Right lobe of liver (tissue), 6 donors: ENCODE measurements around the gene DIP2C. TPM values are rescaled to one million over a fixed set of nuclear protein-coding genes. Genes with fewer than 3 reads are reported as not detected.
"Not testable (repeated sequence)": the region's sequence is repeated elsewhere in the genome, so short reads cannot be mapped to it uniquely, and the experiment has no call there.

Experiments used
- ATAC-seq, 4 donors: fragments of 200-7000 bp; cut with Tn5 transposase; one replicate each; pipeline ENCODE4 v1.9.1; 2020; ENCODE audit warnings: mild to moderate bottlenecking in 4 of 4, moderate library complexity in 4 of 4
- DNase-seq, 3 donors: peaks; one replicate each; pipeline ENCODE4 v3.0.0-alpha.2; 2020
- H3K27ac ChIP-seq, 3 donors: fragments of 200-600 bp; one replicate each; pipeline ENCODE4 v1.8.0; 2022
- H3K27me3 ChIP-seq, 2 donors: fragments of 200-600 bp; one replicate each; pipeline ENCODE4 v1.8.0; 2022
- H3K36me3 ChIP-seq, 4 donors: fragments of 200-600 bp; sonication (generic) in 1 of 4; one replicate each; pipeline versions ENCODE4 v1.5.1 to v1.8.0; 2017 to 2022; ENCODE audit warnings: control low read depth in 1 of 4
- H3K4me1 ChIP-seq, 4 donors: fragments of 200-600 bp; sonication (generic) in 1 of 4; one replicate each; pipeline versions ENCODE4 v1.5.1 to v1.8.0; 2017 to 2022; ENCODE audit warnings: control low read depth in 1 of 4
- H3K4me3 ChIP-seq, 3 donors: fragments of 200-600 bp; one replicate each; pipeline ENCODE4 v1.8.0; 2022
- H3K9me3 ChIP-seq, 4 donors: fragments of 200-600 bp; sonication (generic) in 1 of 4; one replicate each; pipeline versions ENCODE4 v1.5.1 to v1.8.0; 2017 to 2022; ENCODE audit warnings: control low read depth in 1 of 4
- POLR2A ChIP-seq: fragments of 450-650 bp; IDR thresholded peaks from one replicate; pipeline ENCODE4 v1.6.1; 2017; ENCODE audit warnings: antibody characterized with exemption, mild to moderate bottlenecking
- WGBS: methylation state at CpG from one replicate; pipeline ENCODE4 v1.1.6; 2018; ENCODE audit warnings: low coverage, low lambda C conversion rate; ENCODE audit not compliant: insufficient coverage; ENCODE audit errors: missing lambda C conversion rate; 5-methylcytosine and 5-hydroxymethylcytosine counted together
- intact Hi-C, 2 donors: fragments of 100-400 bp; cut with DNase I; formaldehyde crosslinking; loops; one replicate each; pipeline versions ENCODE4 v1.11.2 to v1.14.1; 2022
- total RNA-seq, 6 experiments: library from RNA; depleted of rRNA in 2 of 6; stranded (reverse); fragments of >200 nt in 2 of 6; fragmentation: NEBNext Ultra II Directional in 3 of 6; extraction: Animal tissue kit (Norgen Biotek cat#: 25700) in 3 of 6; gene quantifications; one replicate each; pipeline versions ENCODE4 v1.1.0 to v1.2.4, GENCODE V29; 2016 to 2023
- TF ChIP-seq, protein P1 (sequence below), 4 donors: fragments of 200-600 bp in 3 of 4; fragments of 450-650 bp in 1 of 4; IDR thresholded peaks; one replicate each; pipeline versions ENCODE4 v1.5.1 to v1.8.0; 2016 to 2022; ENCODE audit warnings: antibody characterized with exemption in 4 of 4, mild to moderate bottlenecking in 2 of 4
- donor health status: DM: no; HTN: yes; CAD: no.
- donor health status: DM: no; HTN: no; CAD: no.
- donor health status: DM: no; HTN: no; CAD: no.
- donor health status: DM: no; HTN: yes; CAD: no.
- donor health status: DM: no; HTN: yes; CAD: no.

The DIP2C gene
- total RNA-seq, 6 experiments from 2014 or later, result 8.0 to 13.5 (median 11.7) TPM

DNA sequence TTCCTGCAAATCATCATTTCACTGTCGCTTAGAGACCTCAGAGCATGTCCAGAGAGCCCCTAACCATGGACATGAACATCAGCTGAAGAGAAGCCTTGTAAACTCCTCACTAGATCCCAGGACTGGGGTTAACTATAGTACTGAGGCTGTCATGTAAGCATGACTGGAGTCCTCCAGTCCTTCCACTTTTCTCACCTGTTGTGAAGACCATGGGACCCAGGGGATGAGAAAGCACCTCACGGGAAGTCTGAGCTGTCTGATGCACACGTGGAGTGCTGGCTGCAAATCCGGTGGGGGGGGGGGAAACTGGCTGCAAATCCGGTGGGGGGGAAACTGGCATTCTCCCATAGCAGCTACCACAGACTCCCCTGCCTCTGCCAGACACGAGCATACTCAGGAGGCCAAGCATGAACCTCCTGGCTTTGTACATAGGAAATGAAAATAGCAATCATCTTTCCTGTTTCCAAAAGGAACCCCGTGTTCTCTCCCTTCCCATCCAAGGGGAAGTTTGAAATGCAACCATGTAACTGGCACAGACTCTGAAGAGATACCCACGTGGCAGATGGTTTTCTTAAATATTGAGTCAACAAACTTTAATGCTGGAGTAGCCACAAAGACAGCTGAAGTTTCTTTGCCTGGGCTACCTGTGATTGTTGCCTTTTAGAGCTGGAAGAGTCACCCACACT lies 292.8 kb downstream of the DIP2C start:
- ATAC-seq (peak; percentile 16 to 56 (median 30)), DNase-seq (no peak)
- Histone ChIP-seq H3K27me3 (no peaks in the 10 kb centered on the region), H3K4me3 (no peak overlapping the region), H3K4me1 (no peaks in the 10 kb centered on the region), H3K9me3 (no peaks in the 10 kb centered on the region), H3K27ac (no peak overlapping the region), H3K36me3 (no peaks in the 10 kb centered on the region)
- WGBS, result 74% methylated on average over 3 of the region's 8 CpGs
- no peak for TF ChIP-seq POLR2A
- TF ChIP-seq, protein P1, sequence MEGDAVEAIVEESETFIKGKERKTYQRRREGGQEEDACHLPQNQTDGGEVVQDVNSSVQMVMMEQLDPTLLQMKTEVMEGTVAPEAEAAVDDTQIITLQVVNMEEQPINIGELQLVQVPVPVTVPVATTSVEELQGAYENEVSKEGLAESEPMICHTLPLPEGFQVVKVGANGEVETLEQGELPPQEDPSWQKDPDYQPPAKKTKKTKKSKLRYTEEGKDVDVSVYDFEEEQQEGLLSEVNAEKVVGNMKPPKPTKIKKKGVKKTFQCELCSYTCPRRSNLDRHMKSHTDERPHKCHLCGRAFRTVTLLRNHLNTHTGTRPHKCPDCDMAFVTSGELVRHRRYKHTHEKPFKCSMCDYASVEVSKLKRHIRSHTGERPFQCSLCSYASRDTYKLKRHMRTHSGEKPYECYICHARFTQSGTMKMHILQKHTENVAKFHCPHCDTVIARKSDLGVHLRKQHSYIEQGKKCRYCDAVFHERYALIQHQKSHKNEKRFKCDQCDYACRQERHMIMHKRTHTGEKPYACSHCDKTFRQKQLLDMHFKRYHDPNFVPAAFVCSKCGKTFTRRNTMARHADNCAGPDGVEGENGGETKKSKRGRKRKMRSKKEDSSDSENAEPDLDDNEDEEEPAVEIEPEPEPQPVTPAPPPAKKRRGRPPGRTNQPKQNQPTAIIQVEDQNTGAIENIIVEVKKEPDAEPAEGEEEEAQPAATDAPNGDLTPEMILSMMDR (IDR thresholded peaks at IDR 0.05), result no peak
- intact Hi-C loops, result no loop called here

- WGBS, result 78% methylated on average over 5 of the region's 5 CpGs
- intact Hi-C loops, result no loop called here
Observed at GRCh38 chr10:396107-396506, 293.4 kb downstream of the DIP2C start.

DNA sequence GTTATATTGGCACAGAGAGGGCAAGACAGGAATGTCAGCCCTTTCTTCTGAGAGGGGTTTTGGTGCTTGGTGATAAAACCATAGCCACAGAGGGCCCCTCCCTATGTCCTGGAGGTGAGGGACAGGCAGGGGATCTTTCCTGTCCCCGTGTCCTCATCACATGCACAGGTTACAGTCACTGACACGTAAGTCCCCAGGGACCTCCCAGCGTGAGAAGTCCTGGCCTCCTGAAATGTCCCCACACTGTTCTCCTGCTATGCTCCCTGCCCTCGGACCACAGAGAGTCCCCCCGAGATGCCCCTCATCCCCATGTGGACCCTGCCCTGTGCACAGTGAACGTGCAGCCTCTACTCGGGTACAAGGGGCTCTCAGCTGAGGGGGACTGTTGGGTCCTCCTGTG lies 293.8 kb downstream of the DIP2C start:
- H3K9me3 ChIP-seq, result no peaks in the 10 kb centered on the region
- ATAC-seq (no peak), DNase-seq (no peak)
- no peak overlapping the region for H3K4me3 ChIP-seq
- no peaks in the 10 kb centered on the region for H3K4me1 ChIP-seq
- intact Hi-C loops, result no loop called here
- H3K27me3 ChIP-seq, result no peaks in the 10 kb centered on the region
- WGBS, result no CpG with 5 or more reads among the region's 7 CpGs
- no peaks in the 10 kb centered on the region for H3K36me3 ChIP-seq
- no peak overlapping the region for H3K27ac ChIP-seq
- no peak for TF ChIP-seq POLR2A
- TF ChIP-seq, protein P1 (IDR thresholded peaks at IDR 0.05), result no peak

More at GRCh38 chr10:396107-396506, 293.4 kb downstream of the DIP2C start:
- Histone ChIP-seq H3K27me3 (no peaks in the 10 kb centered on the region), H3K4me3 (no peak overlapping the region), H3K4me1 (no peaks in the 10 kb centered on the region), H3K36me3 (no peaks in the 10 kb centered on the region), H3K9me3 (no peaks in the 10 kb centered on the region), H3K27ac (no peak overlapping the region)
- DNase-seq (no peak), ATAC-seq (no peak)
- TF ChIP-seq, protein P1 (IDR thresholded peaks at IDR 0.05), result no peak
- TF ChIP-seq POLR2A, result no peak

GRCh38 chr10:394439-395101 lies 294.9 kb downstream of the DIP2C start:
- DNase-seq, H3K27me3 ChIP-seq, H3K9me3 ChIP-seq, H3K4me1 ChIP-seq, H3K36me3 ChIP-seq, intact Hi-C loops, H3K27ac ChIP-seq, H3K4me3 ChIP-seq: not testable (repeated sequence)
- peak in 2 of 4 donors; percentile 9 to 17 for ATAC-seq
- WGBS, result 72% methylated on average over 15 of the region's 21 CpGs

DNA sequence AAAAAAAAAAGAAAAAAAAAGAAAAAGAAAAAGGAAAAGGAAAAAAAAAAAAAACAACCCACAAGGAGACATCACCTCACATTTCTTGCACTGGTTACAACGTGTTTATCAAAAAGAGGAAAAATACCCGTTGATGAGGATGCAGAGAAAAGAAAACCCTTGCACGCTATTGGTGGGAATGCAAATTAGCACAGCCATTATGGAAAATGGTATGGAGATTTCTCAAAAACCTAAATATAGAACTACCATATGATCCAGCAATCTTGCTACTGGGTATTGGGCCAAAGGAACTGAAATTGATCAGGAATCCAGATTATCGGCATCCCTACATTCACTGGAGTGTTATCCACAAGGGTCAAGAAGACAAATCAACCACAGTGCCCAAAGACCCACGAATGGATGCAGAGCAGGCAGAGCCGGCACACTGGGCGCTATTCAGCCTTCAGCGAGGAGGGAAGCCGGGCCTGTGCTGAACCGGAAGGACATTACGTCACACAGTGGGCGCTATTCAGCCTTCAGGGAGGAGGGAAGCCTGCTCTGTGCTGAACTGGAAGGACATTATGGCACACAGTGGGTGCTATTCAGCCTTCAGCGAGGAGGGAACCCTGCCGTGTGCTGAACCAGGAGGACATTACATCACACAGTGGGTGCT lies 295.6 kb downstream of the DIP2C start:
- TF ChIP-seq POLR2A, result no peak
- TF ChIP-seq, protein P1 (IDR thresholded peaks at IDR 0.05), result no peak
- no peak overlapping the region for H3K4me3 ChIP-seq
- no peak overlapping the region for H3K27ac ChIP-seq
- no peaks in the 10 kb centered on the region for H3K27me3 ChIP-seq
- no peaks in the 10 kb centered on the region for H3K9me3 ChIP-seq
- H3K36me3 ChIP-seq, result no peaks in the 10 kb centered on the region
- no peak for ATAC-seq
- intact Hi-C loops, result no loop called here
- no peaks in the 10 kb centered on the region for H3K4me1 ChIP-seq
- DNase-seq, result no peak
- 93% methylated on average over 11 of the region's 14 CpGs for WGBS
